IPS-15b (cell line): Measurements from ENCODE around the gene CLEC4A.
"Not testable (repeated sequence)": the region's sequence is repeated elsewhere in the genome, so short reads cannot be mapped to it uniquely, and the experiment has no call there.

Experiments
- H3K27me3 ChIP-seq: one replicate; pipeline ENCODE4 v1.6.1; 2013; ENCODE audit warnings: low read length; ENCODE audit not compliant: control insufficient read depth, insufficient read depth
- H3K36me3 ChIP-seq: one replicate; pipeline ENCODE4 v1.6.1; 2013; ENCODE audit warnings: low read length; ENCODE audit not compliant: control insufficient read depth, insufficient read depth
- H3K4me1 ChIP-seq: one replicate; pipeline ENCODE4 v1.6.1; 2013; ENCODE audit warnings: mild to moderate bottlenecking, low read length; ENCODE audit not compliant: control insufficient read depth, insufficient read depth
- H3K4me3 ChIP-seq: one replicate; pipeline ENCODE4 v1.5.1; 2013; ENCODE audit warnings: low read depth, low read length
- H3K9ac ChIP-seq: one replicate; pipeline ENCODE4 v1.6.1; 2013; ENCODE audit warnings: low read depth, mild to moderate bottlenecking, low read length
- H3K9me3 ChIP-seq: one replicate; pipeline ENCODE4 v1.6.1; 2013; ENCODE audit warnings: mild to moderate bottlenecking, low read length; ENCODE audit not compliant: control insufficient read depth, insufficient read depth

CLEC4A gene

GRCh38 chr12:8123124-8123912, at the start of gene CLEC4A:
Gene CLEC4A, plus strand, starts transcription at chr12:8123617. Its CDS starts 262 bp downstream, at chr12:8123879.
- Histone ChIP-seq H3K36me3 (no peaks in the 10 kb centered on the region), H3K9me3 (no peaks in the 10 kb centered on the region), H3K4me1 (peaks cover 5% of the 10 kb centered on the region), H3K4me3 (no peak within 1 kb of the TSS), H3K9ac (no peak within 1 kb of the TSS), H3K27me3 (no peaks in the 10 kb centered on the region)

GRCh38 chr12:8075935-8076334, 47.5 kb upstream of the CLEC4A start:
- H3K9ac ChIP-seq = no peak overlapping the region
- no peaks in the 10 kb centered on the region for H3K9me3 ChIP-seq
- no peaks in the 10 kb centered on the region for H3K27me3 ChIP-seq
- H3K4me3 ChIP-seq = no peak overlapping the region
- peaks cover 2% of the 10 kb centered on the region for H3K4me1 ChIP-seq
- no peaks in the 10 kb centered on the region for H3K36me3 ChIP-seq

- Histone ChIP-seq H3K36me3 (no peaks in the 10 kb centered on the region), H3K9me3 (no peaks in the 10 kb centered on the region), H3K4me1 (peaks cover 2% of the 10 kb centered on the region), H3K4me3 (no peak overlapping the region), H3K9ac (no peak overlapping the region), H3K27me3 (no peaks in the 10 kb centered on the region)
These were observed 47.1 kb upstream of the CLEC4A start for GRCh38 chr12:8076366-8076765.

- H3K4me1 ChIP-seq = peaks cover 2% of the 10 kb centered on the region
- no peak overlapping the region for H3K9ac ChIP-seq
- H3K36me3 ChIP-seq = no peaks in the 10 kb centered on the region
- H3K9me3 ChIP-seq = no peaks in the 10 kb centered on the region
- H3K27me3 ChIP-seq = no peaks in the 10 kb centered on the region
- no peak overlapping the region for H3K4me3 ChIP-seq
These were observed 46.2 kb upstream of the CLEC4A start for GRCh38 chr12:8077207-8077606.

GRCh38 chr12:8078398-8078797, 45.0 kb upstream of the CLEC4A start:
- Histone ChIP-seq H3K27me3 (no peaks in the 10 kb centered on the region), H3K4me3 (no peak overlapping the region), H3K36me3 (no peaks in the 10 kb centered on the region), H3K4me1 (peaks cover 5% of the 10 kb centered on the region), H3K9ac (no peak overlapping the region), H3K9me3 (no peaks in the 10 kb centered on the region)

- no peaks in the 10 kb centered on the region for H3K36me3 ChIP-seq
- peaks cover 5% of the 10 kb centered on the region for H3K4me1 ChIP-seq
- H3K9ac ChIP-seq = no peak overlapping the region
- H3K27me3 ChIP-seq = no peaks in the 10 kb centered on the region
- no peak overlapping the region for H3K4me3 ChIP-seq
- no peaks in the 10 kb centered on the region for H3K9me3 ChIP-seq
These were observed 44.5 kb upstream of the CLEC4A start for GRCh38 chr12:8078916-8079315.

- Histone ChIP-seq H3K36me3 (no peaks in the 10 kb centered on the region), H3K4me3 (no peak overlapping the region), H3K9me3 (no peaks in the 10 kb centered on the region), H3K4me1 (peaks cover 3% of the 10 kb centered on the region), H3K27me3 (no peaks in the 10 kb centered on the region), H3K9ac (no peak overlapping the region)
These were observed 43.3 kb upstream of the CLEC4A start for GRCh38 chr12:8080120-8080519.

- peaks cover 3% of the 10 kb centered on the region for H3K4me1 ChIP-seq
- H3K4me3 ChIP-seq = peak overlapping the region; percentile 98
- H3K27me3 ChIP-seq = no peaks in the 10 kb centered on the region
- H3K9ac ChIP-seq = peak overlapping the region; percentile 78
- no peaks in the 10 kb centered on the region for H3K36me3 ChIP-seq
- H3K9me3 ChIP-seq = no peaks in the 10 kb centered on the region
These were observed 42.0 kb upstream of the CLEC4A start for GRCh38 chr12:8081251-8081920.

GRCh38 chr12:8082808-8083100, 40.7 kb upstream of the CLEC4A start:
- Histone ChIP-seq H3K36me3 (no peaks in the 10 kb centered on the region), H3K9me3 (no peaks in the 10 kb centered on the region), H3K4me1 (peaks cover 3% of the 10 kb centered on the region), H3K27me3 (no peaks in the 10 kb centered on the region), H3K9ac (peak overlapping the region; percentile 87), H3K4me3 (peak overlapping the region; percentile 98)

- not testable (repeated sequence) for H3K9ac ChIP-seq, H3K27me3 ChIP-seq, H3K4me1 ChIP-seq, H3K9me3 ChIP-seq, H3K36me3 ChIP-seq, H3K4me3 ChIP-seq
These were observed 39.1 kb upstream of the CLEC4A start for GRCh38 chr12:8084351-8084750.

- Histone ChIP-seq H3K4me3 (no peak overlapping the region), H3K9me3 (no peaks in the 10 kb centered on the region), H3K4me1 (peaks cover 3% of the 10 kb centered on the region), H3K27me3 (no peaks in the 10 kb centered on the region), H3K36me3 (peaks cover 3% of the 10 kb centered on the region), H3K9ac (no peak overlapping the region)
These were observed 35.8 kb upstream of the CLEC4A start for GRCh38 chr12:8087666-8088065.

- no peak overlapping the region for H3K9ac ChIP-seq
- H3K9me3 ChIP-seq = no peaks in the 10 kb centered on the region
- no peaks in the 10 kb centered on the region for H3K4me1 ChIP-seq
- no peaks in the 10 kb centered on the region for H3K27me3 ChIP-seq
- H3K4me3 ChIP-seq = no peak overlapping the region
- H3K36me3 ChIP-seq = peaks cover 7% of the 10 kb centered on the region
These were observed 34.8 kb upstream of the CLEC4A start for GRCh38 chr12:8088574-8088973.
